Fibroblast of skin of right quadriceps (primary cell): ENCODE data around the gene SCT.

ENCODE experiments used
- DNase-seq: peaks from one replicate; pipeline ENCODE4 v3.0.0-alpha.2; 2013

SCT gene

GRCh38 chr11:581752-582151 is 45.2 kb downstream of the SCT start:
- no peak for DNase-seq

- no peak for DNase-seq
These were observed 45.6 kb downstream of the SCT start for GRCh38 chr11:581342-581741.

- no peak for DNase-seq
These were observed 47.0 kb downstream of the SCT start for GRCh38 chr11:579830-580601.

- no peak for DNase-seq
These were observed 48.5 kb downstream of the SCT start for GRCh38 chr11:578276-579035.

- DNase-seq = no peak
These were observed 49.4 kb downstream of the SCT start for GRCh38 chr11:577611-577894.

- no peak for DNase-seq
These were observed 50.0 kb downstream of the SCT start for GRCh38 chr11:576811-577610.
